D721Med (cell line): ENCODE measurements around the gene UTS2.

ENCODE experiments used
- DNase-seq: peaks from one replicate; pipeline ENCODE4 v3.0.0; 2011; ENCODE audit warnings: low spot score; ENCODE audit not compliant: insufficient read length
- FAIRE-seq: peaks from 2 replicates; lab custom pipeline; 2011; peaks lifted over from hg19 to GRCh38; lab: Jason Lieb, UNC
- CTCF ChIP-seq: IDR thresholded peaks from 2 replicates; pipeline ENCODE4 v1.5.1; 2012; ENCODE audit warnings: mild to moderate bottlenecking, control low read depth; ENCODE audit not compliant: insufficient read depth; ENCODE audit errors: missing control alignments

UTS2 gene

DNA sequence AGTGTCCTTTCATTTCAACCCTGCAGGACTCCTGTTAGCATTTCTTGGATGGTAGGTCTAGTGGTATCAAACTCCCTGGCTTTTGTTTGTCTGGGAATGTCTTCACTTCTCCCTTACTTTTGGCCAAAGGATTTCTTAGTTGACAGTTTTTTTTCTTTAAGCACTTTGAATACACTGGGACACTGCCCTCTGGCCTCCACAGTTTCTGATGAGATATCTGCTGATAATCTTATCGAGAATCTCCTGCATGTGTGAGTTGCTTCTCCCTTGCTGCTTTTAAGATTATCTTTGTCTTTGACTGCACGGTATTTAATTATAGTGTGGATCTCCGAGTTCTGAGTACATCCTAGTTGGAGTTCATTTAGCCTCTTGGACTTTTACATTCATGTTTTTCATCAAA, 13.3 kb downstream of the UTS2 start:
- no peak for FAIRE-seq
- TF ChIP-seq CTCF = no peak
- no peak for DNase-seq

GRCh38 chr1:7838714-7839113, 14.2 kb downstream of the UTS2 start:
- DNase-seq (no peak), FAIRE-seq (no peak)
- TF ChIP-seq CTCF = no peak

DNA sequence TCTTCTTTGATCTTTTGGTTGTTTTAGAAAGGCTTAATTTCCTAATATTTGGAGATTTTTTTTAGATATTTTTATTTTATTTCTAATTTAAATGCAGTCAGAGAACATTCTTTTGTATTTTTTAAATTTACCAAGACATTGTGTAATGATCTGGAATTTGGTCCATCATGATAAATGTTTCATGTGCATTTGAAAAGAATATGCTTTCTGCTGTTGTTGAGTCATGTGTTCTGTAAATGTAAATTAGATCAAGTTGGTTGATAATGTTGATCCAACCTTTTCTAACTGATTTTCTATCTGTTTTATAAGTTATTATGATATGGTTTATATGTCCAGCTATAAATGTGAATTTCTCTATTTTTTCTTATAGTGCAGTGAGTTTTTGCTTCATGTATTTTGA, 19.8 kb downstream of the UTS2 start:
- TF ChIP-seq CTCF = no peak
- no peak for DNase-seq
- FAIRE-seq = no peak

- FAIRE-seq (no peak), DNase-seq (no peak)
- TF ChIP-seq CTCF = no peak
Observed at GRCh38 chr1:7831458-7831857, 21.4 kb downstream of the UTS2 start.

DNA sequence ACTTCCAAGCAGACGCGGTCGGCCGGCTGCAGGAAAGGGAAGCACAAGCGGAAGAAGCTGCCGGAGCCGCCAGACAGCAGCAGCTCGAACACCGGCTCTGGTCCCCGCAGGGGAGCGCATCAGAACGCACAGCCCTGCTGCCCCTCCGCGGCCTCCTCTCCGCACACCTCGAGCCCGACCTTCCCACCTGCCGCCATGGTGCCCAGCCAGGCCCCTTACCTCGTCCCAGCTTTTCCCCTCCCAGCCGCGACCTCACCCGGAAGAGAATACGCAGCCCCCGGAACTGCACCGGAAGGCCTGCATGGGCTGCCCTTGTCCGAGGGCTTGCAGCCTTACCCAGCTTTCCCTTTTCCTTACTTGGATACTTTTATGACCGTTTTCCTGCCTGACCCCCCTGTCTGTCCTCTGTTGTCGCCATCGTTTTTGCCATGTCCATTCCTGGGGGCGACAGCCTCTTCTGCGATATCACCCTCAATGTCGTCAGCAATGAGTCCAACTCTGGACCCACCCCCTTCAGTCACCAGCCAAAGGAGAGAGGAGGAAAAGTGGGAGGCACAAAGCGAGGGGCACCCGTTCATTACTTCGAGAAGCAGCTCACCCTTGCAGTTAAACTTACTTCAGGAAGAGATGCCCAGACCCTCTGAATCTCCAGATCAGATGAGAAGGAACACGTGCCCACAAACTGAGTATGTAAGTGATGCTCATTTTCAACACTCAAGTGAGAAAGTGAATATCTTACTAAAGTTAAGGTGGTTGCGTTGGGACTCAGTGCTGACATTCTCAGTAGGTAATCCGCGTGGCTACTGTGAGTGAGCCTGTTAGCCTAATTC, 25.5 kb downstream of the UTS2 start:
- FAIRE-seq (no peak), DNase-seq (no peak)

GRCh38 chr1:7826363-7826762, 26.5 kb downstream of the UTS2 start:
- no peak for TF ChIP-seq CTCF
- DNase-seq = no peak
- FAIRE-seq = no peak

More for the DNA sequence above, 25.5 kb downstream of the UTS2 start:
- no peak for TF ChIP-seq CTCF

- no peak for TF ChIP-seq CTCF
- FAIRE-seq = no peak
- no peak for DNase-seq
Observed at GRCh38 chr1:7824701-7825100, 28.2 kb downstream of the UTS2 start.
